H54 (cell line): ENCODE measurements around the gene MAP3K14.
"Not testable (repeated sequence)": the region's sequence is repeated elsewhere in the genome, so short reads cannot be mapped to it uniquely, and the experiment has no call there.

Experiments used
- DNase-seq: peaks from one replicate; pipeline ENCODE4 v3.0.0; 2011; ENCODE audit warnings: low spot score, mixed read lengths; ENCODE audit not compliant: insufficient read length
- FAIRE-seq: peaks from 3 replicates; lab custom pipeline; 2011; peaks lifted over from hg19 to GRCh38; lab: Jason Lieb, UNC
- POLR2A ChIP-seq: IDR thresholded peaks from 2 replicates; pipeline ENCODE4 v1.6.1; 2011; ENCODE audit warnings: low read depth, mild to moderate bottlenecking, low read length

MAP3K14 gene

GRCh38 chr17:45264988-45265387 is 51.8 kb downstream of the MAP3K14 start:
- FAIRE-seq: no peak
- no peak for DNase-seq
- no peak for TF ChIP-seq POLR2A

GRCh38 chr17:45264430-45264829 is 52.4 kb downstream of the MAP3K14 start:
- FAIRE-seq: no peak
- DNase-seq: no peak
- TF ChIP-seq POLR2A: no peak

DNA sequence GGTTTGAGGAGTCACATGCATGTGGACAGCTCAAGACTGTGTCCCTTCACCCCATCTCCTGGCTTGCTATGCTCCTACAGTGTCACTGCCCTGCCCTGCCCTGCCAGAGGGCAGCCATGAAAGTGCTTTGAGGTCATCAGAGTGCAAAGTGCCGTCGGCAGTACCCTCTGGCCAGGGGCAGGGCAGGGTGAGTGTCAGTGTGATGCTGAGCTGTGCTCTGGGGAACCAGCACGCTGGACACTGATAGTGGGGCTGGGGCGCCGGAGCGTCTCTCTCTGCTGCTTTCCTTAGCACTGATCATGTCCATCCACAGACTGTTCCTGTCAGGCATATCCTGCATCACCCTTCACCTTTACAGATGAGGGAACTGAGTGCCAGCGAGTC is 53.4 kb downstream of the MAP3K14 start:
- TF ChIP-seq POLR2A: no peak
- FAIRE-seq: no peak
- no peak for DNase-seq

- TF ChIP-seq POLR2A: no peak
- no peak for DNase-seq
- FAIRE-seq: no peak
Observed at GRCh38 chr17:45262516-45263476, 54.0 kb downstream of the MAP3K14 start.

GRCh38 chr17:45261577-45262515 is 55.0 kb downstream of the MAP3K14 start, which contains the start of gene SPATA32:
SPATA32 (minus strand) TSS chr17:45262094; CDS start chr17:45262016, 78 bp downstream.
- DNase-seq (no peak), FAIRE-seq (no peak)
- no peak for TF ChIP-seq POLR2A

GRCh38 chr17:45260204-45260783 is 56.5 kb downstream of the MAP3K14 start:
- DNase-seq (no peak), FAIRE-seq (no peak)

DNA sequence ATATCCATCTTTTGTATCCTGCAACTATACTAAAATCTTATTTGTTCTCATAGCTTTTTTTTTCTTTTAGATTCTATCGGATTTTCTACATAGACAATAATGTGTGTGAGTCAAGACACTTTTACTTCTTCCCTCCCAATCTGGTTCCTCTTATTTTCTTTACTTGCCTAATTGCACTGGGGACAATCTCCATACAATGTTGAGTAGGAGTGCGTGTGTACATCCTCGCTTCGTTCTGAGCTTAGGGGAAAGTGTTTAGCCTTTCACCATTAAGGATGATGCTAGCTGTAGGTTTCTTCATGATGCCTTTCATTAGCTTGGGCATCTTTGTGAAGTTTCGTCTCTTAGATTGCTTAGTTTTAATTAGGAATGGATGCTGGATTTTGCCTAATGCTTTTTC is 57.8 kb downstream of the MAP3K14 start:
- no peak for FAIRE-seq
- DNase-seq: no peak
- TF ChIP-seq POLR2A: no peak

More at GRCh38 chr17:45260204-45260783, 56.5 kb downstream of the MAP3K14 start:
- no peak for TF ChIP-seq POLR2A

- FAIRE-seq: no peak
- no peak for TF ChIP-seq POLR2A
- no peak for DNase-seq
Observed at GRCh38 chr17:45257115-45257514, 59.7 kb downstream of the MAP3K14 start.

GRCh38 chr17:45256114-45256966 is 60.5 kb downstream of the MAP3K14 start:
- TF ChIP-seq POLR2A: no peak
- FAIRE-seq: no peak
- DNase-seq: no peak

DNA sequence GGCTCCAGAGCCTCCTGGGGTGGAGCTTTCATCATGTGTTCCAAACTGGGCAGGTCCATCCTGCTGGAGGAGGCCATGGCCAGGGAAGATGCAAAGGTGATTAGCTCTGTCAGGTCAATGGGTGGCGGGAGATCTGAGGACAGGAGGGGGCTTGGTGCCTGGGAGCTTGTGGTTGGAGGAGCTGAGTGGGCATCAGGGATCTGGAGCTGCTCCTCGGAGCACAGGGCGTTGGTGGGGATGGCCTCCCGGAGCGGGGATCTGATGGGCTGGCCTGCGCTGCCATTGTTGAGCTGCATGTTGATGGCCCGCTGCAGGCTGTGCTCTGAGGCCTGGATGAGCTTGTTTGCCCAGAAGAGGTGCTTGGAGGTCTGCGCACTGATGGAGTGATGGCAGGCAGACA is 61.5 kb downstream of the MAP3K14 start:
- DNase-seq: no peak
- no peak for FAIRE-seq
- TF ChIP-seq POLR2A: no peak

DNA sequence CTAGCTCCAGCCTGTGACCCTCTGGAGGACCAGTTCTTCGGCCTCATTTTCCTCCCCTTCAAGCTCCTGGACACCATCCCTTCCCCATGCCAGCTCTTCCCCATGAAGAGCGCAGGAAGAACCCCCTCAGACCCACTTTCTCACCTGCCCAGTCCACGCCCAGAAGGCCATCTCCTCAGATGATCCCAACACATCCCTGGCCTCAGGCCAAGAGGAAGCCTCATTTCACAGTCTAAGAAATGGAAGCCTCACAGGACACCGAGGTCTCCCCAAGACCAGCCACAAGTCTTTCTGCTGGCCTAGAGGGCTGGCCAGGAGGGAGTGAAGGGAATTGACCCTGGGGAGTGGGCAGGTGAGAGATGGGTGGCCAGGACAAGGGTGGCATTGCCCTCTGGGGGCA is 62.9 kb downstream of the MAP3K14 start:
- no peak for FAIRE-seq
- TF ChIP-seq POLR2A: no peak

GRCh38 chr17:45253237-45253636 is 63.6 kb downstream of the MAP3K14 start:
- not testable (repeated sequence) for DNase-seq, FAIRE-seq

More for the DNA sequence above, 62.9 kb downstream of the MAP3K14 start:
- DNase-seq: no peak

- DNase-seq (no peak), FAIRE-seq (no peak)
- no peak for TF ChIP-seq POLR2A
Observed at GRCh38 chr17:45251931-45252330, 64.9 kb downstream of the MAP3K14 start.
